Keratinocyte (primary cell): ENCODE measurements around the gene NXPH3. TPM values are rescaled to one million over a fixed set of nuclear protein-coding genes. Genes with fewer than 3 reads are reported as not detected.

Experiments used
- DNase-seq: peaks from one replicate; pipeline ENCODE4 v3.0.0-alpha.2; 2011; ENCODE audit warnings: low read depth, missing footprints, low spot score
- FAIRE-seq: peaks from 2 replicates; lab custom pipeline; 2011; peaks lifted over from hg19 to GRCh38; lab: Jason Lieb, UNC
- H2AFZ ChIP-seq: 2 replicates; pipeline ENCODE4 v1.6.0; 2012; ENCODE audit warnings: low read length, control low read depth, inconsistent platforms; ENCODE audit not compliant: control insufficient read depth
- H3K27ac ChIP-seq: 2 replicates; pipeline ENCODE4 v1.5.1; 2011; ENCODE audit warnings: low read length; ENCODE audit not compliant: control insufficient read depth, insufficient read depth
- H3K27me3 ChIP-seq: 3 replicates; pipeline ENCODE4 v1.6.0; 2011; ENCODE audit warnings: low read length; ENCODE audit not compliant: control insufficient read depth, insufficient read depth; ENCODE audit errors: extremely low read depth
- H3K36me3 ChIP-seq, 2 experiments: 2 replicates in 1 of 2; 3 replicates in 1 of 2; pipeline ENCODE4 v1.5.1; 2011; ENCODE audit warnings: low read length in 2 of 2, mild to moderate bottlenecking in 1 of 2; ENCODE audit not compliant: control insufficient read depth in 2 of 2, insufficient read depth in 2 of 2; ENCODE audit errors: extremely low read depth in 1 of 2
- H3K4me1 ChIP-seq: 3 replicates; pipeline ENCODE4 v1.5.1; 2011; ENCODE audit warnings: low read length; ENCODE audit not compliant: control insufficient read depth, insufficient read depth; ENCODE audit errors: extremely low read depth
- H3K4me2 ChIP-seq: 3 replicates; pipeline ENCODE4 v1.6.0; 2011; ENCODE audit warnings: low read depth, low read length; ENCODE audit not compliant: control insufficient read depth, insufficient read depth; ENCODE audit errors: extremely low read depth
- H3K4me3 ChIP-seq, 3 experiments: fragments of 200-600 bp in 1 of 3; sonication (generic) in 1 of 3; 2 replicates in 2 of 3; 3 replicates in 1 of 3; pipeline ENCODE4 v1.5.1; 2011 to 2016; ENCODE audit warnings: low read length in 3 of 3, mild to moderate bottlenecking in 3 of 3, control low read depth in 2 of 3, inconsistent platforms in 1 of 3, low read depth in 1 of 3, mixed read lengths in 1 of 3, mixed run types in 1 of 3, moderate library complexity in 1 of 3; ENCODE audit not compliant: control insufficient read depth in 2 of 3, insufficient read depth in 2 of 3; ENCODE audit errors: extremely low read depth in 1 of 3
- H3K79me2 ChIP-seq: 2 replicates; pipeline ENCODE4 v1.6.0; 2012; ENCODE audit warnings: low read length; ENCODE audit not compliant: control insufficient read depth, insufficient read depth
- H3K9ac ChIP-seq: 3 replicates; pipeline ENCODE4 v1.6.0; 2011; ENCODE audit warnings: low read length; ENCODE audit not compliant: control insufficient read depth, insufficient read depth; ENCODE audit errors: extremely low read depth
- H3K9me1 ChIP-seq: 3 replicates; pipeline ENCODE4 v1.6.0; 2011; ENCODE audit warnings: low read length; ENCODE audit not compliant: control insufficient read depth, insufficient read depth; ENCODE audit errors: extremely low read depth
- H3K9me3 ChIP-seq: 2 replicates; pipeline ENCODE4 v1.5.1; 2012; ENCODE audit warnings: low read depth, low read length; ENCODE audit not compliant: control insufficient read depth
- H4K20me1 ChIP-seq: 3 replicates; pipeline ENCODE4 v1.6.0; 2011; ENCODE audit warnings: low read length; ENCODE audit not compliant: control insufficient read depth, insufficient read depth; ENCODE audit errors: extremely low read depth
- EZH2 ChIP-seq: IDR thresholded peaks from one replicate; pipeline ENCODE4 v1.6.1; 2012; ENCODE audit warnings: inconsistent platforms, mild to moderate bottlenecking, low read length, moderate library complexity
- dilution Hi-C: fragments of 300-500 bp; cut with MboI; formaldehyde crosslinking; loops from one replicate; pipeline ENCODE4 v1.7.0; 2020; ENCODE audit warnings: low sequenced_read_pairs; ENCODE audit not compliant: extremely low pct_ligation_motif_present
- polyA plus RNA-seq, 5 experiments: library from polyadenylated mRNA; depleted of rRNA in 3 of 5; stranded (reverse) in 3 of 5; stranded (forward) in 1 of 5; unstranded in 1 of 5; fragments of >200 nt; gene quantifications; 1 replicate in 1 of 5; 2 replicates in 3 of 5; 3 replicates in 1 of 5; pipeline versions ENCODE4 v1.2.1 to v1.2.3, GENCODE V29; 2011 to 2012; ENCODE audit warnings: missing spikeins in 2 of 5, low read depth in 1 of 5, low replicate concordance in 1 of 5
- TF ChIP-seq, protein P1 (sequence below), 3 experiments: IDR thresholded peaks in 1 of 3; conservative IDR thresholded peaks in 1 of 3; optimal IDR thresholded peaks in 1 of 3; 2 replicates in 2 of 3; 3 replicates in 1 of 3; pipeline versions ENCODE3 to v1.5.1; 2011; ENCODE audit warnings: low read length in 3 of 3, mild to moderate bottlenecking in 3 of 3, moderate library complexity in 2 of 3, control low read depth in 1 of 3, inconsistent platforms in 1 of 3; ENCODE audit not compliant: insufficient read depth in 2 of 3; ENCODE audit errors: extremely low read depth in 1 of 3

The NXPH3 gene
- polyA plus RNA-seq, 1 donor (not counting 4 experiments of a cell fraction or from before 2014, with no cell fraction given): 0.12 TPM

DNA sequence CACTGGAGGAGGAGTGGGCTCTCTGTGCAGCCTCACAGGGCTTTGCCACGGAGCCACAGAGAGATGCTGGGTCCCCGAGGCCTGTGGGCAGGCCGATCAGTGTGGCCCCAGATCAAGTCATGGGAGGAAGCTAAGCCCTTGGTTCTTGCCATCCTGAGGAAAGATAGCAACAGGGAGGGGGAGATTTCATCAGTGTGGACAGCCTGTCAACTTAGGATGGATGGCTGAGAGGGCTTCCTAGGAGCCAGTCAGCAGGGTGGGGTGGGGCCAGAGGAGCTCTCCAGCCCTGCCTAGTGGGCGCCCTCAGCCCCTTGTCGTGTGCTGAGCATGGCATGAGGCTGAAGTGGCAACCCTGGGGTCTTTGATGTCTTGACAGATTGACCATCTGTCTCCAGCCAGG, 3.9 kb downstream of the NXPH3 start:
- no peaks in the 10 kb centered on the region for H3K9me1 ChIP-seq
- no peak overlapping the region for H3K27ac ChIP-seq
- DNase-seq (no peak), FAIRE-seq (no peak)
- no peaks in the 10 kb centered on the region for H4K20me1 ChIP-seq
- H3K36me3 ChIP-seq: no peaks in the 10 kb centered on the region
- no peaks in the 10 kb centered on the region for H3K79me2 ChIP-seq
- H3K4me3 ChIP-seq: no peak overlapping the region
- H3K4me1 ChIP-seq: peaks cover 9% of the 10 kb centered on the region
- H3K9me3 ChIP-seq: no peaks in the 10 kb centered on the region
- peaks cover 20% of the 10 kb centered on the region for H3K27me3 ChIP-seq
- no peak overlapping the region for H2AFZ ChIP-seq
- no peak overlapping the region for H3K9ac ChIP-seq
- no peak overlapping the region for H3K4me2 ChIP-seq
- dilution Hi-C loops: no loop called here
- TF ChIP-seq, protein P1, sequence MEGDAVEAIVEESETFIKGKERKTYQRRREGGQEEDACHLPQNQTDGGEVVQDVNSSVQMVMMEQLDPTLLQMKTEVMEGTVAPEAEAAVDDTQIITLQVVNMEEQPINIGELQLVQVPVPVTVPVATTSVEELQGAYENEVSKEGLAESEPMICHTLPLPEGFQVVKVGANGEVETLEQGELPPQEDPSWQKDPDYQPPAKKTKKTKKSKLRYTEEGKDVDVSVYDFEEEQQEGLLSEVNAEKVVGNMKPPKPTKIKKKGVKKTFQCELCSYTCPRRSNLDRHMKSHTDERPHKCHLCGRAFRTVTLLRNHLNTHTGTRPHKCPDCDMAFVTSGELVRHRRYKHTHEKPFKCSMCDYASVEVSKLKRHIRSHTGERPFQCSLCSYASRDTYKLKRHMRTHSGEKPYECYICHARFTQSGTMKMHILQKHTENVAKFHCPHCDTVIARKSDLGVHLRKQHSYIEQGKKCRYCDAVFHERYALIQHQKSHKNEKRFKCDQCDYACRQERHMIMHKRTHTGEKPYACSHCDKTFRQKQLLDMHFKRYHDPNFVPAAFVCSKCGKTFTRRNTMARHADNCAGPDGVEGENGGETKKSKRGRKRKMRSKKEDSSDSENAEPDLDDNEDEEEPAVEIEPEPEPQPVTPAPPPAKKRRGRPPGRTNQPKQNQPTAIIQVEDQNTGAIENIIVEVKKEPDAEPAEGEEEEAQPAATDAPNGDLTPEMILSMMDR (optimal IDR thresholded peaks at IDR 0.05 in 1 of 3, IDR thresholded peaks at IDR 0.05 in 1 of 3, conservative IDR thresholded peaks at IDR 0.05 in 1 of 3; ENCODE audit: extremely low read depth in 1 of 3, insufficient read depth in 2 of 3, low read length in 3 of 3): no peak
- no peak for TF ChIP-seq EZH2

DNA sequence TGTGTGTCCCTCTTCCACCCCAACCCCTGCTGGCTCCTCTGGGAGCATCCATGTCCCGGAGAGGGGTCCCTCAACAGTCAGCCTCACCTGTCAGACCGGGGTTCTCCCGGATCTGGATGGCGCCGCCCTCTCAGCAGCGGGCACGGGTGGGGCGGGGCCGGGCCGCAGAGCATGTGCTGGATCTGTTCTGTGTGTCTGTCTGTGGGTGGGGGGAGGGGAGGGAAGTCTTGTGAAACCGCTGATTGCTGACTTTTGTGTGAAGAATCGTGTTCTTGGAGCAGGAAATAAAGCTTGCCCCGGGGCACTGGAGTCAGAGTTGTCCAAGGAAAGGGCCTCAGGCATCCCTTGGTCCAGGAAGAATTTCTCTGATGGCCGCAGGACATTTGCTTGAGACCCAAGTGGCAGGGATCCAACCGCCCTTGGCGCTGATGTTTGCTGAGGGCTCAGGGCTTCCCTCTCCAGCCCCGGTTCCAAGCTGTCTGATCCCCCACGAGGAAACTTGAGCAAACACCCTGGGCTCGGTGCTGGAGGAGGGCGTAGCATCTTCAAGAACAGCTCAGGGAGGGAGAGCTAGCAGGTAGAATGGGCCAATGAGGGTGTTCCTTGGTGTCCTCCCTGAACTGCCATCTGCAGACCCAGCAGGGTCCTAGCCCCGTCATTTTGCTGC, 4.5 kb downstream of the NXPH3 start:
- DNase-seq (no peak), FAIRE-seq (no peak)
- no peak overlapping the region for H2AFZ ChIP-seq
- dilution Hi-C loops: no loop called here
- peaks cover 20% of the 10 kb centered on the region for H3K27me3 ChIP-seq
- H3K36me3 ChIP-seq: no peaks in the 10 kb centered on the region
- peaks cover 9% of the 10 kb centered on the region for H3K4me1 ChIP-seq
- no peaks in the 10 kb centered on the region for H3K9me1 ChIP-seq
- TF ChIP-seq EZH2: no peak
- TF ChIP-seq, protein P1 (optimal IDR thresholded peaks at IDR 0.05 in 1 of 3, IDR thresholded peaks at IDR 0.05 in 1 of 3, conservative IDR thresholded peaks at IDR 0.05 in 1 of 3; ENCODE audit: extremely low read depth in 1 of 3, insufficient read depth in 2 of 3, low read length in 3 of 3): no peak
- no peak overlapping the region for H3K9ac ChIP-seq
- H3K27ac ChIP-seq: no peak overlapping the region
- H3K4me2 ChIP-seq: no peak overlapping the region
- H4K20me1 ChIP-seq: no peaks in the 10 kb centered on the region
- H3K79me2 ChIP-seq: no peaks in the 10 kb centered on the region
- no peak overlapping the region for H3K4me3 ChIP-seq
- H3K9me3 ChIP-seq: no peaks in the 10 kb centered on the region
